Small intestine (tissue), 7 donors: ENCODE measurements around the gene AHCYL1. TPM values are rescaled to one million over a fixed set of nuclear protein-coding genes. Genes with fewer than 3 reads are reported as not detected.

Source experiments
- DNase-seq, 2 donors: peaks; one replicate each; pipeline versions ENCODE4 v3.0.0 to v3.0.0-alpha.2; 2013
- FAIRE-seq: peaks from 2 replicates; lab custom pipeline; 2012; peaks lifted over from hg19 to GRCh38; lab: Jason Lieb, UNC
- H3K27ac ChIP-seq, 3 donors: one replicate each; pipeline ENCODE4 v1.5.1; 2013; ENCODE audit warnings: low read length in 2 of 3, mild to moderate bottlenecking in 2 of 3, control low read depth in 1 of 3, inconsistent platforms in 1 of 3, low read depth in 1 of 3, moderate library complexity in 1 of 3
- H3K27me3 ChIP-seq, 3 donors: one replicate each; pipeline ENCODE4 v1.6.1; 2013; ENCODE audit warnings: low read length in 3 of 3, inconsistent platforms in 1 of 3; ENCODE audit not compliant: control insufficient read depth in 3 of 3, insufficient read depth in 3 of 3
- H3K36me3 ChIP-seq, 3 donors: one replicate each; pipeline ENCODE4 v1.6.1; 2013; ENCODE audit warnings: low read length in 3 of 3, inconsistent platforms in 1 of 3, low read depth in 1 of 3, mild to moderate bottlenecking in 1 of 3, moderate library complexity in 1 of 3; ENCODE audit not compliant: control insufficient read depth in 3 of 3, insufficient read depth in 2 of 3
- H3K4me1 ChIP-seq, 3 donors: one replicate each; pipeline ENCODE4 v1.6.1; 2013; ENCODE audit warnings: low read length in 2 of 3, inconsistent platforms in 1 of 3, low read depth in 1 of 3, mild to moderate bottlenecking in 1 of 3, moderate library complexity in 1 of 3; ENCODE audit not compliant: control insufficient read depth in 3 of 3, insufficient read depth in 2 of 3
- H3K4me3 ChIP-seq, 3 donors: one replicate each; pipeline ENCODE4 v1.5.1; 2013; ENCODE audit warnings: low read length in 3 of 3, control low read depth in 1 of 3, inconsistent platforms in 1 of 3, low read depth in 1 of 3, mild to moderate bottlenecking in 1 of 3, moderate library complexity in 1 of 3
- H3K9me3 ChIP-seq, 2 donors: one replicate each; pipeline ENCODE4 v1.6.1; 2013; ENCODE audit warnings: low read depth in 1 of 2, low read length in 1 of 2; ENCODE audit not compliant: control insufficient read depth in 2 of 2, insufficient read depth in 1 of 2
- WGBS, 3 donors: extraction: QIAGEN DNeasy Blood & Tissue Kit; methylation state at CpG; one replicate each; pipeline ENCODE4 v1.1.7; 2013; 5-methylcytosine and 5-hydroxymethylcytosine counted together
- polyA plus RNA-seq, 4 donors: library from polyadenylated mRNA; stranded (reverse) in 3 of 4; unstranded in 1 of 4; fragments of 200-250 nt in 3 of 4; fragments of 120-200 nt in 1 of 4; gene quantifications; one replicate each; pipeline versions ENCODE4 v1.2.1 to v1.2.3, GENCODE V29; 2013
- donor health status: healthy with polysubstance abuse.
- donor health status: control.
- donor health status: control.
- donor health status: Bipolar disorder and iron deficiency.
- donor health status: healthy.

Gene AHCYL1
- polyA plus RNA-seq, 4 donors: 67.6 to 159 (median 96.8) TPM

GRCh38 chr1:110049801-110050601, 65.4 kb downstream of the AHCYL1 start:
- DNase-seq (no peak), FAIRE-seq (no peak)
- Histone ChIP-seq H3K36me3 (peaks cover 14 to 91% (median 31%) of the 10 kb centered on the region in 3 donors), H3K27me3 (no peaks in the 10 kb centered on the region), H3K9me3 (no peaks in the 10 kb centered on the region), H3K27ac (peak overlapping the region in 2 of 3 donors; percentile 8 to 69), H3K4me1 (peaks cover 2 to 12% (median 5%) of the 10 kb centered on the region in 3 donors), H3K4me3 (no peak overlapping the region)
- WGBS, 3 donors: 51 to 73% (median 67%) methylated on average over 11 of the region's 11 CpGs

- H3K9me3 ChIP-seq: no peaks in the 10 kb centered on the region
- FAIRE-seq (no peak), DNase-seq (peak in 1 of 2 donors; percentile 48)
- H3K27ac ChIP-seq: no peak overlapping the region
- peaks cover 16 to 91% (median 33%) of the 10 kb centered on the region in 3 donors for H3K36me3 ChIP-seq
- peaks cover 2 to 12% (median 7%) of the 10 kb centered on the region in 3 donors for H3K4me1 ChIP-seq
- whole genome bisulfite sequencing, 3 donors: 28 to 59% (median 54%) methylated on average over 4 of the region's 4 CpGs
- no peaks in the 10 kb centered on the region for H3K27me3 ChIP-seq
- no peak overlapping the region for H3K4me3 ChIP-seq
These were observed 66.2 kb downstream of the AHCYL1 start for GRCh38 chr1:110050602-110051261.

- no peaks in the 10 kb centered on the region for H3K27me3 ChIP-seq
- no peak overlapping the region for H3K27ac ChIP-seq
- H3K4me3 ChIP-seq: no peak overlapping the region
- no peak for FAIRE-seq
- H3K36me3 ChIP-seq: peaks cover 16 to 89% (median 33%) of the 10 kb centered on the region in 3 donors
- DNase-seq: no peak
- H3K9me3 ChIP-seq: no peaks in the 10 kb centered on the region
- peaks cover 2 to 12% (median 7%) of the 10 kb centered on the region in 3 donors for H3K4me1 ChIP-seq
- WGBS, 3 donors: 46 to 68% (median 64%) methylated on average over 2 of the region's 2 CpGs
These were observed 66.7 kb downstream of the AHCYL1 start for GRCh38 chr1:110051262-110051648.

GRCh38 chr1:110053552-110054428, 69.2 kb downstream of the AHCYL1 start:
- H3K36me3 ChIP-seq: peaks cover 12 to 91% (median 24%) of the 10 kb centered on the region in 3 donors
- no peak for FAIRE-seq
- H3K4me1 ChIP-seq: peaks cover 0 to 11% (median 4%) of the 10 kb centered on the region in 3 donors
- WGBS, 3 donors: 65 to 70% (median 65%) methylated on average over 16 of the region's 16 CpGs
- no peaks in the 10 kb centered on the region for H3K9me3 ChIP-seq
- peak; percentile 59 to 60 for DNase-seq
- H3K4me3 ChIP-seq: no peak overlapping the region
- no peaks in the 10 kb centered on the region for H3K27me3 ChIP-seq
- no peak overlapping the region for H3K27ac ChIP-seq

GRCh38 chr1:110055493-110056284, 71.1 kb downstream of the AHCYL1 start:
- FAIRE-seq (no peak), DNase-seq (peak in 1 of 2 donors; percentile 58)
- H3K9me3 ChIP-seq: no peaks in the 10 kb centered on the region
- peak overlapping the region in 1 of 3 donors; percentile 60 for H3K27ac ChIP-seq
- H3K4me1 ChIP-seq: peaks cover 0 to 2% (median 0%) of the 10 kb centered on the region in 3 donors
- 25 to 70% (median 47%) methylated on average over 5 of the region's 5 CpGs for WGBS, 3 donors
- no peaks in the 10 kb centered on the region for H3K27me3 ChIP-seq
- H3K4me3 ChIP-seq: no peak overlapping the region
- peaks cover 12 to 88% (median 21%) of the 10 kb centered on the region in 3 donors for H3K36me3 ChIP-seq

- H3K4me3 ChIP-seq: no peak overlapping the region
- FAIRE-seq (no peak), DNase-seq (no peak)
- H3K27ac ChIP-seq: peak overlapping the region in 1 of 3 donors; percentile 27
- H3K9me3 ChIP-seq: no peaks in the 10 kb centered on the region
- WGBS, 3 donors: 58 to 85% (median 80%) methylated on average over 4 of the region's 4 CpGs
- H3K27me3 ChIP-seq: no peaks in the 10 kb centered on the region
- H3K4me1 ChIP-seq: peaks cover 0 to 2% (median 0%) of the 10 kb centered on the region in 3 donors
- H3K36me3 ChIP-seq: peaks cover 12 to 90% (median 21%) of the 10 kb centered on the region in 3 donors
These were observed 71.7 kb downstream of the AHCYL1 start for GRCh38 chr1:110056285-110056683.

GRCh38 chr1:110056776-110057175, 72.2 kb downstream of the AHCYL1 start:
- peak overlapping the region in 1 of 3 donors; percentile 27 for H3K27ac ChIP-seq
- H3K36me3 ChIP-seq: peaks cover 10 to 91% (median 19%) of the 10 kb centered on the region in 3 donors
- H3K27me3 ChIP-seq: no peaks in the 10 kb centered on the region
- H3K4me1 ChIP-seq: peaks cover 0 to 2% (median 0%) of the 10 kb centered on the region in 3 donors
- DNase-seq: peak in 1 of 2 donors; percentile 70
- 18 to 51% (median 36%) methylated on average over 3 of the region's 3 CpGs for WGBS, 3 donors
- H3K4me3 ChIP-seq: no peak overlapping the region
- no peak for FAIRE-seq
- no peaks in the 10 kb centered on the region for H3K9me3 ChIP-seq
